HEK293 (cell line): ENCODE results near the gene TNFAIP8.

Source experiments
- MYNN ChIP-seq: fragments of 450-650 bp; formaldehyde crosslinking; IDR thresholded peaks from 2 replicates; pipeline ENCODE4 v1.5.1; 2016; ENCODE audit warnings: missing biosample characterization, missing genetic modification characterization, borderline replicate concordance
- SALL2 ChIP-seq: fragments of 450-650 bp; formaldehyde crosslinking; IDR thresholded peaks from 2 replicates; pipeline ENCODE4 v1.5.0; 2017; ENCODE audit warnings: missing biosample characterization, mild to moderate bottlenecking, missing genetic modification characterization, borderline replicate concordance
- ZBTB7A ChIP-seq: fragments of 450-650 bp; formaldehyde crosslinking; IDR thresholded peaks from 2 replicates; pipeline ENCODE4 v1.5.1; 2016; ENCODE audit warnings: low read depth, missing biosample characterization, missing genetic modification characterization
- ZEB2 ChIP-seq: fragments of 450-650 bp; formaldehyde crosslinking; IDR thresholded peaks from 2 replicates; pipeline ENCODE4 v1.5.1; 2016; ENCODE audit warnings: missing biosample characterization, missing genetic modification characterization
- ZNF19 ChIP-seq: fragments of 450-650 bp; formaldehyde crosslinking; IDR thresholded peaks from 2 replicates; pipeline ENCODE4; 2016; ENCODE audit warnings: missing biosample characterization, missing genetic modification characterization, low read depth
- ZNF292 ChIP-seq: fragments of 450-650 bp; formaldehyde crosslinking; IDR thresholded peaks from 2 replicates; pipeline ENCODE4 v1.5.1; 2016; ENCODE audit warnings: low read depth, missing biosample characterization, missing genetic modification characterization, borderline replicate concordance
- ZXDB ChIP-seq: fragments of 450-650 bp; formaldehyde crosslinking; IDR thresholded peaks from 2 replicates; pipeline ENCODE4 v1.5.1; 2016; ENCODE audit warnings: missing biosample characterization, missing genetic modification characterization
- TF ChIP-seq, protein P1 (sequence below): fragments of 450-650 bp; formaldehyde crosslinking; IDR thresholded peaks from 2 replicates; pipeline ENCODE4 v1.5.1; 2016; ENCODE audit warnings: missing biosample characterization, missing genetic modification characterization
- TF ChIP-seq, protein P2 (sequence below): fragments of 450-650 bp; IDR thresholded peaks from 2 replicates; pipeline ENCODE4 v1.5.1; 2018; ENCODE audit warnings: missing biosample characterization, mild to moderate bottlenecking, missing genetic modification characterization
- TF ChIP-seq, protein P3 (sequence below): fragments of 450-650 bp; formaldehyde crosslinking; IDR thresholded peaks from 2 replicates; pipeline ENCODE4 v1.5.1; 2016; ENCODE audit warnings: missing biosample characterization, missing genetic modification characterization

DNA sequence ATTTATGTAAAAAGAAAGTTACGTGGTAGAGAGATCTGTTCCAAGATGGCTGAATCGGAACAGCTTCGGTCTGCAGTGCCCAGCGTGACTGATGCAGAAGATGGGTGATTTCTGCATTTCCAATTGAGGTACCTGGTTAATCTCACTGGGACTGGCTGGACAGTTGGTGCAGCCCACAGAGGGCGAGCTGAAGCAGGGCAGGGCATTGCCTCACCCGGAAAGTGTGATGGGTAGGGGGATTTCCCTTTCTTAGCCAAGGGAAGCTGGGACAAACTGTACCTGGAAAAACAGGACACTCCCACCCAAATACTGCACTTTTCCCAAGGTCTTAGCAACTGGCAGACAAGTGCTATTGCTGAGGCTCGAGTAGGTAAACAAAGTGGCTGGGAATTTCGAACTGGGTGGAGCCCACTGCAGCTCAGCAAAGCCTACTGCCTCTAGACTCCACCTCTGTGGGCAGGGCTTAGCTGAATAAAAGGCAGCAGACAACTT, 83.4 kb downstream of the TNFAIP8 start:
- no peak for TF ChIP-seq MYNN (tag by site-specific recombination)
- TF ChIP-seq, protein P1, sequence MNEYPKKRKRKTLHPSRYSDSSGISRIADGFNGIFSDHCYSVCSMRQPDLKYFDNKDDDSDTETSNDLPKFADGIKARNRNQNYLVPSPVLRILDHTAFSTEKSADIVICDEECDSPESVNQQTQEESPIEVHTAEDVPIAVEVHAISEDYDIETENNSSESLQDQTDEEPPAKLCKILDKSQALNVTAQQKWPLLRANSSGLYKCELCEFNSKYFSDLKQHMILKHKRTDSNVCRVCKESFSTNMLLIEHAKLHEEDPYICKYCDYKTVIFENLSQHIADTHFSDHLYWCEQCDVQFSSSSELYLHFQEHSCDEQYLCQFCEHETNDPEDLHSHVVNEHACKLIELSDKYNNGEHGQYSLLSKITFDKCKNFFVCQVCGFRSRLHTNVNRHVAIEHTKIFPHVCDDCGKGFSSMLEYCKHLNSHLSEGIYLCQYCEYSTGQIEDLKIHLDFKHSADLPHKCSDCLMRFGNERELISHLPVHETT (tag by site-specific recombination): no peak
- TF ChIP-seq ZXDB: no peak
- TF ChIP-seq, protein P2, sequence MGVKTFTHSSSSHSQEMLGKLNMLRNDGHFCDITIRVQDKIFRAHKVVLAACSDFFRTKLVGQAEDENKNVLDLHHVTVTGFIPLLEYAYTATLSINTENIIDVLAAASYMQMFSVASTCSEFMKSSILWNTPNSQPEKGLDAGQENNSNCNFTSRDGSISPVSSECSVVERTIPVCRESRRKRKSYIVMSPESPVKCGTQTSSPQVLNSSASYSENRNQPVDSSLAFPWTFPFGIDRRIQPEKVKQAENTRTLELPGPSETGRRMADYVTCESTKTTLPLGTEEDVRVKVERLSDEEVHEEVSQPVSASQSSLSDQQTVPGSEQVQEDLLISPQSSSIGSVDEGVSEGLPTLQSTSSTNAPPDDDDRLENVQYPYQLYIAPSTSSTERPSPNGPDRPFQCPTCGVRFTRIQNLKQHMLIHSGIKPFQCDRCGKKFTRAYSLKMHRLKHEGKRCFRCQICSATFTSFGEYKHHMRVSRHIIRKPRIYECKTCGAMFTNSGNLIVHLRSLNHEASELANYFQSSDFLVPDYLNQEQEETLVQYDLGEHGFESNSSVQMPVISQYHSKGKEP (tag by site-specific recombination): no peak
- TF ChIP-seq, protein P3, sequence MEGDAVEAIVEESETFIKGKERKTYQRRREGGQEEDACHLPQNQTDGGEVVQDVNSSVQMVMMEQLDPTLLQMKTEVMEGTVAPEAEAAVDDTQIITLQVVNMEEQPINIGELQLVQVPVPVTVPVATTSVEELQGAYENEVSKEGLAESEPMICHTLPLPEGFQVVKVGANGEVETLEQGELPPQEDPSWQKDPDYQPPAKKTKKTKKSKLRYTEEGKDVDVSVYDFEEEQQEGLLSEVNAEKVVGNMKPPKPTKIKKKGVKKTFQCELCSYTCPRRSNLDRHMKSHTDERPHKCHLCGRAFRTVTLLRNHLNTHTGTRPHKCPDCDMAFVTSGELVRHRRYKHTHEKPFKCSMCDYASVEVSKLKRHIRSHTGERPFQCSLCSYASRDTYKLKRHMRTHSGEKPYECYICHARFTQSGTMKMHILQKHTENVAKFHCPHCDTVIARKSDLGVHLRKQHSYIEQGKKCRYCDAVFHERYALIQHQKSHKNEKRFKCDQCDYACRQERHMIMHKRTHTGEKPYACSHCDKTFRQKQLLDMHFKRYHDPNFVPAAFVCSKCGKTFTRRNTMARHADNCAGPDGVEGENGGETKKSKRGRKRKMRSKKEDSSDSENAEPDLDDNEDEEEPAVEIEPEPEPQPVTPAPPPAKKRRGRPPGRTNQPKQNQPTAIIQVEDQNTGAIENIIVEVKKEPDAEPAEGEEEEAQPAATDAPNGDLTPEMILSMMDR: no peak
- TF ChIP-seq ZNF292: no peak
- no peak for TF ChIP-seq SALL2
- TF ChIP-seq ZEB2 (tag by site-specific recombination): no peak
- no peak for TF ChIP-seq ZBTB7A
- no peak for TF ChIP-seq ZNF19 (tag by site-specific recombination)
